HG03175 (cell line): ENCODE data around the gene OR2F2.
A peak's percentile ranks its signal among the peaks of the same experiment; 100 is the strongest.

Experiments used
- ATAC-seq: cut with Tn5 transposase; IDR thresholded peaks from one replicate; pipeline ENCODE4 v1.9.1; 2021; ENCODE audit warnings: mild to moderate bottlenecking, moderate library complexity; ENCODE audit not compliant: unreplicated experiment

The OR2F2 gene, protein sequence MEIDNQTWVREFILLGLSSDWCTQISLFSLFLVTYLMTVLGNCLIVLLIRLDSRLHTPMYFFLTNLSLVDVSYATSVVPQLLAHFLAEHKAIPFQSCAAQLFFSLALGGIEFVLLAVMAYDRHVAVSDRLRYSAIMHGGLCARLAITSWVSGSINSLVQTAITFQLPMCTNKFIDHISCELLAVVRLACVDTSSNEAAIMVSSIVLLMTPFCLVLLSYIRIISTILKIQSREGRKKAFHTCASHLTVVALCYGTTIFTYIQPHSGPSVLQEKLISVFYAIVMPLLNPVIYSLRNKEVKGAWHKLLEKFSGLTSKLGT

DNA sequence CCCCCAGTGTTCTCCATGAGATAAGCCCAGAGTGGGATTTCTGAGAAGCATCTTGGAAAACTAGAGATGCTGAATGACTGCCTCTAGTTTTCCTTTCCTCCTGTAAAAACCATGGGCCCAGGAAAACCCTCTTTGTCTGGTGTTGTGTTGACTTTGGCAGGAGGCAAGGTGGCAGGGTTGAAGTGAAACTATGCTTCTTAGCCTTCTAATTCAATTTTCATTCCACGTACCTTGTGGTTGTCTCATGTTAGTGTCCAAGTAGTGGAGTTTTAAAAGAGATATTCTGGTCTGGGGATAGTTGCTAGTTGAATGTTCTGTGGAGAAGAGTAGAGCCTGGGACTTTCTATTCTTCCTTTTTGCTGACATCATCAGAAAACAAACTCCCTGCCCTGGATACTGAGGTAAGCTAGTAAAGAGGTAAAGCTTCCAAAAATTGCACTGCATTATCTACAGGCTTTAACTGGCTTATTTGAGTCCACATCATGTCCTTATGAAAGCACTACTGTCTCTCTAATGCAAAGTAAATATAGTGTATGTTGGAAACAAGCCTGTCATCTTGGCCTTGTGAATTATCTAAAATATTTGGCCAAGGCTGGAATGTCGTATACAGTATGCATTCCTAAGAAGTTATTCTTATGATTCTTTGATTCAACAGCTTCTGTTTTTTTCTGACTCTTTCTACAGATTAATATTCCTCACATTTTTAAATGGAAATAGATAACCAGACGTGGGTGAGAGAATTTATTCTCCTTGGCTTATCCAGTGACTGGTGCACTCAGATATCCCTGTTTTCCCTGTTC is at the start of gene OR2F2:
Gene OR2F2 (plus strand): TSS at position 708 of the 800 bp plus-strand sequence. CDS start 0 bp downstream, at position 708.
- no peak for ATAC-seq

DNA sequence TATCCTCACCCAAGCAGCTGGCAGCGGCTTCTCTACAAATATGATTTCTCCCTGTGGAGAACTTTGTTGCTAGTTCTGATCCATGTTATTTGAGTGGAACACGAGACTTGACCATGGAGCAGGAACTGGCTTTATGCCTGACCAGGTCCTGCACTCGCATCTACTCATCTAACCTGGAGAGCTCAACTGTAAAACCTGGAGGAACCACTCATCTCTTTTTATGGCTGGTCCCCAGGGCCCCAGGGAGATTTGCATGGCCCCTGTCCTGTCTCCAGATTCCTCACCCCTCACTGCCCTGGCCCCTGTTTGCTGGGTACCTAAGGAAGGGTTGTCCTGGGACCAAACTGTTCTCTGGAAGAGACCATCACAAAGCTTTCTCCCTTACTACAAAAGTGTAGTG is 49.1 kb upstream of the OR2F2 start:
- peak; percentile 28 for ATAC-seq

DNA sequence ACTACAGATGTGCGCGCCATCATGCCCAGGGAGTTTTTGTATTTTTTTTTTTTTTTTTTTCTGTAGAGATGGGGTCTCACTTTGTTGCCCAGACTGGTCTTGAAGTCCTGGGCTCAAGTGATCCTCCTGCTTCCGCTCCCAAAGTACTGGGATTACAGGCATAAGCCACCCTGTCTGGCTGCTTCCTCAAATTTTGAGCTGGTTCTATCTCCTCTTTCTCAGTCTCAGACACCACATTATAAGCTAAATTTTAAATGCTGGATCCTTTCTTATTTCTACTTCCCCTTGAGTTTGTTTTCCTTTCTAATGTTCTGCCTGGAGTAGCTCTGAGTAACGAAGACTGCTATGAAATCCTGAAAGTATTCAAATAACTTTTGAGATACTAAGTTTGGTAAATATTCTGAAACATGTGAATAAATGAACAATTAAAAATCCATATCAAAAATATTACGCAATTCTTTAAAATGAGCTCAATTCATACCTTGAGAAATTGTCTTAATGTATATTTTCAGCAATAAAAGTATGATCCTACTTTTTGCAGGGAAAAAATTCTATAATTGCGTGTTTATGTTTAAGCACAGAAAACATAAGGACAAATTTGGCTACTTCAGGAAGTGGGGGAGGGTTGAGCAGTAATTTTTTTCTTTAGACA is 48.1 kb upstream of the OR2F2 start:
- no peak for ATAC-seq

DNA sequence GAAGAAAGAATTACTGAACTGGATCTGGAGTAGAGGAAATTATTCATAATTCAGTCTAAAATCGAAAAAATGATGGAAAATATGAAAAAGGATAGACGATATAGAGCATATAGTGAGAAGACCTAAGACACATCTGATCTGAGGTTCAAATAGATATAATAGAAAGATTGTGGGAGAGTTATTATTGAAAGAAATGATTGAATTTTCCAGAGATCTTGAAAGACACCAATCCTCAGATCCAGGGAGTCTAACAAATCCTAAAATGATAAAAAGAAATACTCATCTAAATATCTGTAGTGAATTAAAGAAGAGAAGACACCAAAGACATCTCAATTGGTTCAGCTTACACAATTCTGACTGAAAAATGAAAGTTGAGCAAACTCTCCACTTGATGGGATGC is 46.0 kb upstream of the OR2F2 start:
- ATAC-seq = no peak

DNA sequence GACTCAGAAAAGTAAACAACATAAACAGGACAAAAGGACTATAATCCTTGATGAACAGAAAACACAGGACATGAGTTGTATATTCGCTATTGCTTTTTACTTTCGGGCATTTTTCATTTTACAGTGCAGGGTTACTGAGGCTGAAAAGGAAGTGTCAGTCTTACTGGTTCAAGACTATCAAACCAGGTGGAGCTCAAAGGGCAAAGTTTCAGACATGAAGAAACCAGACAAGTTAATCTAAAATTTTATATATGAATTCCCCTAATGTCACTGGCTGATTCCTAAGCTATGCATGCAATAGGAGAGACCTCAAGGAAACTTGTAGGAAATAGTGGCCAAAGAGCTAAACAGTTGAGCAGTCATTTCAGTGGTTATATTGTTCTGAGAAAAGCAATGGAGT is 44.5 kb upstream of the OR2F2 start:
- no peak for ATAC-seq

DNA sequence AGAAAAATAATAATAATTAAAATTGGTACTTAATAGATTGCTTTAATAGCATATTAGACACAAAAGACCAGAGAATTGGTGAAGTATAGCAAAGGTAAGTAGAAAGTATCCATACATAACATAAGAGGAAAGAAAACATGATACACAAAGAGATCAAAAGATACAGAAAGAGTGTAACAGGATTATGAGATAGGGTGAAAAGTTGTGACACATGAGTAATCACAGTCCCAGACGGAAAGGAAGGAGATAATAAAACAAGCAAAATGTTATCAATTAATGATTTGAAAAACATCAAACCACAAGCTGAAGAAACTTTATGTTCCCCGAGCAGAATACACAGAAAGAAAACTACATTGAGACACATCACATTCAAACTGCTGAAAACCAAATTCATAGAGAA is 43.6 kb upstream of the OR2F2 start:
- no peak for ATAC-seq

DNA sequence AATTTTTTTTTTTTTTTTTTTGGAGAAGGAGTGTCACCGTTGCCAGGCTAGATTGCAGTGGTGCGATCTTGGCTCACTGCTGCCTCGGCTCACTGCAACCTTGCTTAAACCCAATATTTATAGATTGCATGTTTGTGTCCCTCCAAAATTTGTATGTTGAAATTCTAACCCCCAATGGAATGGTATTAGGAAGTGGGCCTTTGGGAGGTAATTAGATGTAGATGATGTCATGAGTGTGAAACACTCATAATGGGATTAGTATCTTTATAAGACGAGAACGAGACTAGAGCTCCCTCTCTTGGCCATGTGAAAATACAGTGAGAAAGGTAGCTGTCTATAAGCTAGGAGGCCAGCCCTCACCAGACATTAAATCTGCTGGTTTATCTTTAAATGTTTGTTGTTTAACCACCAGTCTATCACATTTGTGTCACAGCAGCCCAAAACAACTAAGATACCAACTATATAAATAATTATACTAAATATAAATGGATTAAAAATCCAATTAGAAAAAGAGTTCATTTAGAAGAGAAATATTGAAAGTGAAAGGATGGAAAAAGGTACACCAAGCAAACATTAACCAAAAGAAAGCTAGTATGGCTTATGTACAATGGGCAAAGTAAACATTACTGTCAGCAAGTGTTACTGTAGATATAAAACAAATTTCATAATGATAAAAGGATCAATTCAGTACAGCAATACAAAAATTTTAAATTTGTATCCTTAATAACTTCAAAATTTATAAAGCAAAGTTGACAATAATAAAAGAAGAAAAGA is 42.3 kb upstream of the OR2F2 start:
- peak; percentile 98 for ATAC-seq

DNA sequence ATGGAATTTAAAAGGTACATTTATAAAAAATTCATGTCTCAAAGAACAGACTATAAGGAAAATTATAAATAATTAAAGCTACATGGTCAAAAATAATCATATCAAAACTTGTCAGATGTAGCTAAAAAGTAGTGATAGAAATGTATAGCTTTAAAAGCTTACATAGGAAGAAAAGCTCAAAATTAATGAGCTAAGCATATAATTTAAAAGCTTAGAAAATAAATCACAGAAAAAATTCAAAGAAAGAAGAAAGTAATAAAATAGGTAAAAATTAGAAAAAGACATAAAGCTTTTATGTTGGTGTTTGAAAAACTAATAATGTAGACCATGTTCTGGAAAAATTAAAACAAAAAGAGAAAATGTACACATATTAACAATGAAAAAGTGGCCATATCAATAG is 38.4 kb upstream of the OR2F2 start:
- ATAC-seq = no peak

DNA sequence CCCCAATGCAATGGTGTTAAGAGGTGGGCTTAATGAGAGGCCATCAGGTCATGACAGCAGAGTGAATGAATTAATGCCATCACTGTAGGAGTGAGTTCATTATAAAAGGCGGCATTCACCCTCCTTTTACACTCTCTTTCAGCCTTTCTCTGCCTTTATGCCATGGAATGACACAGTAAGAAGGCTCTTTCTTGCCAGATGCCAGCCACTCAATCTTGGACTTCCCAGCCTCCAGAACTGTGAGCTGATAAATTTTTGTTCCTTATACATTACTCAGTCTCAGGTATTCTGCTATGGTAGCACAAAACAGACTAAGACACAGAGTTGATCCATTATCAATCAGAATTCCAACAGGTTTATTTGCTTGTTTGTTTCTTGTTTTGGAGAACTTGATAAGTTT is 36.2 kb upstream of the OR2F2 start:
- ATAC-seq = no peak

DNA sequence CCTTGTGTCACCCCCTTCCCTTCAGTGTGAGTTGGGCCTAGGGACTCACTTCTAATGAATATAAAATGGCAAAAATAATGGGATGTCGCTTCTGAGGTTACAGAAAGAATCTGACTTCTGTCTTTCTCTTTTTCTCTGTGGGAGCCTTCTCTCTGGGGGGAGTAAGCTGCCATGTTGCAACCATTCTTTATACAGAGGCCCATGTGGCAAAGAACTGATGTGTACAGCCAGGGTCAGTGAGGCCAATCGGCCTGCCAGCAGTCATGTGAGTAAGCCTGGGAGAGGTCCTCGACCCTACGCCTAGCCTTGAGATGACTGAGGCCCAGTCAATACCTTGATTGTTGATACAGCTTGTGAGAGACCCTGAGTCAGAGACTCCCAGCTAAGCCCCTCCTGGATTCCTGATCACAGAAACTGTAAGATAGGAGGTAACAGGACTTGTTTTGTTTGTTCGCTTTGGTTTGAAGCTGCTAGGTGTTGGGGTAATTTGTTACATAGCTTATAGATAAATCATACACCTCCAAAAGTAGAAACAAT is 34.7 kb upstream of the OR2F2 start:
- no peak for ATAC-seq

DNA sequence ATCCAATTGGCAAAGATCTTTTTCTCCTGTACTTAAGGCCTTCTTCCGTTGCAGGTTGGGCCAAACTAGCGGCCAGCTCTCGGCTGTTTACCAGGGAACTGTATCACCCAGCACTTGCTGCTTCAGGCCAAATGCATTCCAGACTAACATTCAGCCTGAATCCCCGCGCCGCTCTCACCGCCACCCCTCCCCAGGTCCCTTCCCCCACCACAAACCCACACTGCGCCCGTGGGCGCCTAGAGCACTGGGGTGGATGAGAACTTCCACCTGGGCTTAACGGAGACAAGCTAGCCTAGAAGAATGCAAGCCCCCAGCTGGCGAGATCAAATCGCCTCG is 33.7 kb upstream of the OR2F2 start:
- no peak for ATAC-seq

DNA sequence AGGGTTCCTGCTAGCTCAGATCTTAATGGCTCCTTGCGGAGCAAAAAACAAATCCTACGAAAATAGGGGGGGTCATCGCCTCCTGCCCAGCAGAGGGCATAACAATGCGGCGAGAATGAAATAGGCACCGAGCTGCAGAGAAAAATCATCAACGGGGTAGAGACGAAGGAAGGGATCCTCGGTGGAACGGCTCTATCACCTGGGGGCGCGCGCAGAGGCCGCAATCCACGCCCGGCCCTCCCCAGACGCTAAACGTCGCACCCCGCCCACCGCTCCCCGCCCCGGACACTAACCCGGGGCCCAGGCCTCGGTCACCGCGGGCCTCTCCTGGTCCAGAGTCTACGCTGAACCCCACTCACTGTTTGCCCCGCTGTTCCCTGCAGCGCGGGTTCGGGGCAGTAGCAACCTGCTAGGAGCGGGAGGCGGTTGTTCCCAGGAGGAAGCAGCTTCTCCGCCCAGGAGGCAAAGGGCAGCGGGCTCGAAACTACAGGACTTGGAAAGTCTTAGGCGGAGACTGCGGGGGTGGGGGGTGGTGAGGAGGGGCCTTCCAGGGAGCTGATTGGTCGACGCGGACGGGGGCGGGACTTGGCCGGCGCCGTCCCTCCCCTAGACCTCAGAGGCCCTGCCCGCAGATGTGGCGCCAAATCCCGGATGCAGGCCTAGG is 33.2 kb upstream of the OR2F2 start, which contains the start of gene TCAF1:
Gene TCAF1 (minus strand): TSS at position 509 of the 664 bp plus-strand sequence. CDS start 25,568 bp downstream, outside the sequence.
- ATAC-seq = peak; percentile 90

DNA sequence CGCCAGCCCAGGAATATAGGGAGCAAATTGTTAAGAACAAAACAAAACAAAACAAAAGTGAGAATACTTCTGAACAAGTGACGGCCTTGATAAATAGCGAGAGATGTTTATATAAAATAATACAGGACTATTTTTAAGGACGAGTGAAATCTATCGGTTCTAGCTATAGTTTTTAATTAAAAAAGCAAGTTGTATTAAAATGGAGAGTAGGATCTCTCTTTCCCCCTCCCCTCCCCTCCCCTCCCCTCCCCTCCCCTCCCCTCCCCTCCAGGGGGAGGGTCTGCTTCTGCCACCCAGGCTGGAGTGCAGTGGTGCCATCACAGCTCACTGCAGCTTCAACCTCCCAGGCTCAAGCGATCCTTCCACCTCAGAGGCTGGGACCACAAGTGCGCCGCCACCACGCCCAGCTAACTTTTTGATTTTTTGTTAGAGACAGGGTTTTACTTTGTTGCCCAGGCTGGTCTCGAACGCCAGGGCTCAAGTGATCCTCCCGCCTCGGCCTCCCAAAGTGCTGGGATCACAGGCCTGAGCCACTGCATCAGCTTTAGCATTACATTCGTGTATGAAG is 32.6 kb upstream of the OR2F2 start:
- ATAC-seq = no peak

DNA sequence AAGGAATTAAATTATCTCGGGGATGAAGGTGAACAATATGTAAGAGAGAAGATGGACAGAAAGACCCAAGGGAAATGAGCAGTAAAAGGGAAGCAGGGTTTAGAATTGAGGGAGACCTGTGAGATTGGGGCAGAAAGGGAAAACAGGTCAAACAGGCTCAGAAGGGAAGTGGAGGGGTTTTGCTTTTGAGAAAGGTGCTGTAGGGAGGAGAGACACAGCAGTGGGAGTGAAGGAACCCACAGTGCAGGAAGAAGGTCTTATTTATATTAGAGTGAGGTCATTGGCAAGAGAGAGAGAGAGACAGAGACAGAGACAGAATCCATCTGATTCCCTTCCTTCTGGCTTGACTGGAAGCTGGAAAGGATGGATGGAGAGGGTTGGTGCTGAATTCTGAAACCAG is 29.5 kb upstream of the OR2F2 start:
- no peak for ATAC-seq

DNA sequence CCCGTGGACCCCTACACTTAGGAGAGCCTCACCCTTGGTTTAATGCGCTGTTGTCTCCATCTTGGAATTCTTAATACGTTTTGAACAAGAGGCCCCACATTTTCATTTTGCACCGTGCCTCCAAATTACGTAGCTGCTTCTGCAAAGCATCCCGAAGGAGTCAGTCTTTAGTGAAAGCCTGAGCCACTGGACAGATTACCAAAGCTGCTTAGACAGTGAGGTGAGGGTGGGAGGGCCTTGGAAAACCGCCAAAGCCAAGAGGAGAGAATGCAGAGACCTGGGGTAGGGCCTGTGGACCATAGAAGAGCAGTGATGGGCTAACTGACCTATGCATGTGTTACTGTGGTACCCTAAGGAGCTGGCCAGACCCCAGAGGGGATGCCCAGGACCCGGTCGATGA is 28.9 kb upstream of the OR2F2 start:
- no peak for ATAC-seq

DNA sequence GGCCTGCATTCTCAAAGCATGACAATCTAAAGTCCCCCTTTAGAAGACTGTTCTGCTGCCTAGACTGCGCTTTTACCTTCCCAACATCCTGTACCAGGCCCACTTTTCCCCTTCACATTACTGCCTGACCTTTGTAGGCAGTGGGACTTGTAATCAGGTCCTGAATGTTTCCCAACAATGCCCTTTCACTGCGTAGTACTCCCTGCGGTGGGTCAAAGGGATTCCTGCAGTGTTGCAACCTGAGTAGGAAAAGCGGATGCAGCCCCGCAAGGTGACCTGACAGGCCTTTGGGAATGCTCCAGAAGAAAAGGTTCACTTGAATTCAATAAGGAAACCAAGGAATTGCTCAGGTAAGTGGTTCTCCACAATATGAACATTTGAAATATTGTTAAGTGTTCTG is 28.1 kb upstream of the OR2F2 start:
- no peak for ATAC-seq

DNA sequence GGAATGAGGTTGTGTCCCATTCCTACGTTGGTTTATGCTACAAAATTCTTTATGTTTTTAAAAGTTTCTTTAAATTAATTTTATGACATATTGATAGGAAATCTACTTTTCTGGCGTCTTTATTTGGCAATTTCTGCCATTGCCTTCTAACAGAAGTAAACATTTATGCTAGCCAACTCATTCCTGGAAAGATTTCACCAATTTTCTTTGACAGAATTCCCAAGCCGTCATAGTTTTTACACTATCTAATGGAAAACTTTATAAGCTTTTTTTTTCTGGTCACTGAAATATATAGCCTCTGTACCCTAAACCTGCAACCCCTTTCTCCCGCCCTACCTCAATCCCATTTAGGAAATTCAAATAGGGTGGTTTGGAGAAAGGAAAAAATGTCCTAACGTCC is 26.9 kb upstream of the OR2F2 start:
- no peak for ATAC-seq

DNA sequence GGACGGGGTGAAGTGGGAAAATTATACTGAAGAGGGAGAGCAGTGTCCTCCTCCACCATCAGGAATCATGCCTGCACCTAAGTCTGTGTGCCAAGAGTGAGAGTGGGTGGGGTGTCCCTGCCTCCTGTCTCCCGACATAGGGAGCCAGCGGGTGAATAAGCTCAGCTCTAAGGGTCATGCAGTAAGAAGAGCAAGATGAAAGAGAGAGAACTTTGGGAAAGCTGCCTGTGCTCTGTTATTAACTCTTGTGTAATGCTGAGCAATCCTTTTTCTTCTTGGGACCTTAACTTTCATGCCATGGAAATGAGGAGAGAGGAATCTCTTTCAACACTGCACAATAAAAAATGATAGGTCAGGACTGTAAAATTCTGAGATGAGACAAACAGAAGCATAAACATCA is 25.2 kb upstream of the OR2F2 start:
- ATAC-seq = no peak

DNA sequence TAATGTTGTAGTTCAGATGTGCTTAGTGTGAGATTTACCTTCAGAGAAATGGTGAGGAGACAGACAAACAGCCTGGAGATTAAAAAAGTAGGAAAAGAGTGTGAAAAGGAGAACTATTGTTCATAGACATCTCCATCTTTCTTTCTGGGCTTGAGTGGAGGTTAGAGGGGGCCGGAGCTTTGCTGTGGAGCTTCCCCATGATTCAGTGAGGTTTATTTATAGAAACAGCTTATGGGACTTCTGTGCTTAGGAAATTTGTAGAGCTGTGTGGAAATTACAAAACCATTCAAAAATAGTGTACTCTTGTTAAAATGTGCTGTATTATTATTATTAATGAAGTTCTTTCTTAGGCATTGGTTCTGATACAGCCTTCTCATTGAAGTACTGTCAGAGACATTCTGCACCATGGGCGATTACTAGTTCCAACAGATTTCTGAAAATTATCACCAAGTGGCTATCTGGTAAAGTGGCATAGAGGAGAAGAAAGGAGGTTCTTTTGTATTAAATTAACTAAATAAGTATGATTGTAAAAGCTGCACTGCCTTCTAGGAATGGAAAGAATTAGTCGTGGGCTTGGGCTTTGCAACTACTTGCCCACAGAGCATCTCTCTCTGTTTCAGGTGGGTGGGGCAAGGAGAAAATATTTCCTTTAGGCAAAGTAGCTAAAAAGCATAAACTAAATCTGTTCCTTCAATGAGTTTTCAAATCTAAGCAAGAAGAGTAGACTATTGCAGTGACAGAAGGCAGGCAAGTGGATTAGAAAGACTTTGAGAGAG is 24.4 kb upstream of the OR2F2 start:
- ATAC-seq = no peak
